ENCODE data around the gene SOX2.

SOX2 gene

GRCh38 chr3:181722156-181722555 lies 10.4 kb downstream of the SOX2 start:
- DNase-seq (ENCODE audit: insufficient read length, low spot score) (no peak), FAIRE-seq (no peak)

GRCh38 chr3:181722766-181723425 lies 11.2 kb downstream of the SOX2 start:
- DNase-seq (ENCODE audit: insufficient read length, low spot score) = no peak
- no peak for FAIRE-seq

GRCh38 chr3:181723625-181724191 lies 12.0 kb downstream of the SOX2 start:
- DNase-seq (ENCODE audit: insufficient read length, low spot score) (no peak), FAIRE-seq (no peak)

GRCh38 chr3:181724192-181724965 lies 12.7 kb downstream of the SOX2 start:
- DNase-seq (ENCODE audit: insufficient read length, low spot score) (no peak), FAIRE-seq (no peak)

- DNase-seq (ENCODE audit: insufficient read length, low spot score) (no peak), FAIRE-seq (no peak)
Measured at GRCh38 chr3:181725131-181725731, 13.5 kb downstream of the SOX2 start.

GRCh38 chr3:181725830-181726229 lies 14.1 kb downstream of the SOX2 start:
- DNase-seq (ENCODE audit: insufficient read length, low spot score) = no peak
- no peak for FAIRE-seq

GRCh38 chr3:181726351-181727330 lies 14.9 kb downstream of the SOX2 start:
- DNase-seq (ENCODE audit: insufficient read length, low spot score) = no peak
- no peak for FAIRE-seq

- DNase-seq (ENCODE audit: insufficient read length, low spot score) (no peak), FAIRE-seq (no peak)
Measured at GRCh38 chr3:181727341-181728032, 15.8 kb downstream of the SOX2 start.

GRCh38 chr3:181728470-181729340 lies 17.0 kb downstream of the SOX2 start:
- FAIRE-seq (no peak), DNase-seq (ENCODE audit: insufficient read length, low spot score) (no peak)

GRCh38 chr3:181729341-181729869 lies 17.7 kb downstream of the SOX2 start:
- FAIRE-seq (no peak), DNase-seq (ENCODE audit: insufficient read length, low spot score) (no peak)

- FAIRE-seq (no peak), DNase-seq (ENCODE audit: insufficient read length, low spot score) (no peak)
Measured at GRCh38 chr3:181730316-181730715, 18.6 kb downstream of the SOX2 start.

GRCh38 chr3:181730934-181731333 lies 19.2 kb downstream of the SOX2 start:
- no peak for FAIRE-seq
- DNase-seq (ENCODE audit: insufficient read length, low spot score) = no peak

GRCh38 chr3:181735911-181736310 lies 24.2 kb downstream of the SOX2 start:
- FAIRE-seq = no peak
- DNase-seq (ENCODE audit: insufficient read length, low spot score) = no peak

- DNase-seq (ENCODE audit: insufficient read length, low spot score) (no peak), FAIRE-seq (no peak)
Measured at GRCh38 chr3:181738551-181738950, 26.8 kb downstream of the SOX2 start.

- FAIRE-seq (no peak), DNase-seq (ENCODE audit: insufficient read length, low spot score) (no peak)
Measured at GRCh38 chr3:181739628-181740027, 27.9 kb downstream of the SOX2 start.

- FAIRE-seq (no peak), DNase-seq (ENCODE audit: insufficient read length, low spot score) (no peak)
Measured at GRCh38 chr3:181741417-181741816, 29.7 kb downstream of the SOX2 start.

- no peak for DNase-seq (ENCODE audit: insufficient read length, low spot score)
- FAIRE-seq = no peak
Measured at GRCh38 chr3:181752202-181752671, 40.5 kb downstream of the SOX2 start.

- FAIRE-seq (no peak), DNase-seq (ENCODE audit: insufficient read length, low spot score) (no peak)
Measured at GRCh38 chr3:181753391-181753790, 41.7 kb downstream of the SOX2 start.
